ENCODE measurements around the gene ARMC7.

GRCh38 chr17:75174996-75175395, 65.2 kb downstream of the ARMC7 start:
- TF ChIP-seq ZNF274 (CRISPR knock-in tag; IDR thresholded peaks at IDR 0.05) (no peak), AFF4 (CRISPR knock-in tag; IDR thresholded peaks at IDR 0.05) (no peak), EP300 (IDR thresholded peaks at IDR 0.05; ENCODE audit: low read depth in 2 of 2, low read length in 2 of 2) (no peak), EP300 (CRISPR knock-in tag; IDR thresholded peaks at IDR 0.05; ENCODE audit: borderline replicate concordance) (no peak), PREB (CRISPR knock-in tag; IDR thresholded peaks at IDR 0.05) (no peak), HOXA7 (CRISPR knock-in tag; IDR thresholded peaks at IDR 0.05) (no peak), FOXK2 (IDR thresholded peaks at IDR 0.05) (no peak), FOXO1 (CRISPR knock-in tag; IDR thresholded peaks at IDR 0.05) (no peak), KDM5A (IDR thresholded peaks at IDR 0.05; ENCODE audit: borderline replicate concordance, low read length) (no peak), FUBP1 (CRISPR knock-in tag; IDR thresholded peaks at IDR 0.05; ENCODE audit: borderline replicate concordance) (no peak), LRRFIP1 (CRISPR knock-in tag; conservative IDR thresholded peaks at IDR 0.05) (no peak)
